ENCODE measurements around the gene UNC13B.

UNC13B gene

GRCh38 chr9:35186524-35186923, 24.7 kb downstream of the UNC13B start:
- DNase-seq (ENCODE audit: low read depth) = no peak
- H3K4me3 ChIP-seq (ENCODE audit: low read length) = no peak overlapping the region
- no peak for TF ChIP-seq CTCF (conservative IDR thresholded peaks at IDR 0.05; ENCODE audit: low read length)

GRCh38 chr9:35190203-35190602, 28.4 kb downstream of the UNC13B start:
- DNase-seq (ENCODE audit: low read depth) = no peak
- TF ChIP-seq CTCF (conservative IDR thresholded peaks at IDR 0.05; ENCODE audit: low read length) = no peak
- no peak overlapping the region for H3K4me3 ChIP-seq (ENCODE audit: low read length)

GRCh38 chr9:35191105-35191504, 29.3 kb downstream of the UNC13B start:
- no peak overlapping the region for H3K4me3 ChIP-seq (ENCODE audit: low read length)
- no peak for DNase-seq (ENCODE audit: low read depth)
- no peak for TF ChIP-seq CTCF (conservative IDR thresholded peaks at IDR 0.05; ENCODE audit: low read length)

GRCh38 chr9:35193762-35194161, 32.0 kb downstream of the UNC13B start:
- TF ChIP-seq CTCF (conservative IDR thresholded peaks at IDR 0.05; ENCODE audit: low read length) = no peak
- no peak overlapping the region for H3K4me3 ChIP-seq (ENCODE audit: low read length)
- no peak for DNase-seq (ENCODE audit: low read depth)

- peak; percentile 21 for DNase-seq (ENCODE audit: low read depth)
- no peak for TF ChIP-seq CTCF (conservative IDR thresholded peaks at IDR 0.05; ENCODE audit: low read length)
- H3K4me3 ChIP-seq (ENCODE audit: low read length) = no peak overlapping the region
Measured at GRCh38 chr9:35195683-35196082, 33.9 kb downstream of the UNC13B start.

- TF ChIP-seq CTCF (conservative IDR thresholded peaks at IDR 0.05; ENCODE audit: low read length) = no peak
- no peak overlapping the region for H3K4me3 ChIP-seq (ENCODE audit: low read length)
- no peak for DNase-seq (ENCODE audit: low read depth)
Measured at GRCh38 chr9:35198191-35198590, 36.4 kb downstream of the UNC13B start.

- DNase-seq (ENCODE audit: low read depth) = no peak
- no peak overlapping the region for H3K4me3 ChIP-seq (ENCODE audit: low read length)
Measured at GRCh38 chr9:35203528-35203927, 41.7 kb downstream of the UNC13B start.

More at GRCh38 chr9:35203528-35203927, 41.7 kb downstream of the UNC13B start:
- TF ChIP-seq CTCF (conservative IDR thresholded peaks at IDR 0.05; ENCODE audit: low read length) = no peak

All from AG10803 (cell line).